Lower leg skin (tissue), 4 donors: ENCODE measurements around the gene MRAS. TPM values are rescaled to one million over a fixed set of nuclear protein-coding genes. Genes with fewer than 3 reads are reported as not detected.
A peak's percentile ranks its signal among the peaks of the same experiment; 100 is the strongest.

Source experiments
- DNase-seq, 2 donors: peaks; one replicate each; pipeline ENCODE4 v3.0.0-alpha.2; 2019; ENCODE audit warnings: low spot score in 2 of 2
- H3K4me3 ChIP-seq: fragments of 200-600 bp; sonication (generic); 2 replicates; pipeline ENCODE4 v1.5.1; 2017; ENCODE audit warnings: mild to moderate bottlenecking, low read depth; ENCODE audit not compliant: poor library complexity, severe bottlenecking
- CTCF ChIP-seq, 3 donors: fragments of 450-650 bp; IDR thresholded peaks; one replicate each; pipeline ENCODE4 v1.5.1; 2016; ENCODE audit warnings: antibody characterized with exemption in 3 of 3, mild to moderate bottlenecking in 3 of 3, moderate library complexity in 2 of 3
- POLR2A ChIP-seq, 2 donors: fragments of 450-650 bp; IDR thresholded peaks; one replicate each; pipeline ENCODE4 v1.6.1; 2016 to 2017; ENCODE audit warnings: antibody characterized with exemption in 2 of 2, mild to moderate bottlenecking in 1 of 2, moderate library complexity in 1 of 2
- WGBS, 2 donors: methylation state at CpG; one replicate each; pipeline ENCODE4 v1.1.5; 2018; 5-methylcytosine and 5-hydroxymethylcytosine counted together
- intact Hi-C: fragments of 100-400 bp; cut with DNase I; formaldehyde crosslinking; loops from one replicate; pipeline ENCODE4 v1.15.0; 2023; ENCODE audit warnings: low total_unique reads
- total RNA-seq, 4 donors: library from RNA; depleted of rRNA; stranded (reverse); fragments of >200 nt; gene quantifications; one replicate each; pipeline ENCODE4 v1.1.0, GENCODE V29; 2016

MRAS gene
- 10 to 100 TPM in 2 of 4 donors, 1 to 10 TPM in 2; 6.3 to 22.2 (median 10.3) TPM for total RNA-seq

DNA sequence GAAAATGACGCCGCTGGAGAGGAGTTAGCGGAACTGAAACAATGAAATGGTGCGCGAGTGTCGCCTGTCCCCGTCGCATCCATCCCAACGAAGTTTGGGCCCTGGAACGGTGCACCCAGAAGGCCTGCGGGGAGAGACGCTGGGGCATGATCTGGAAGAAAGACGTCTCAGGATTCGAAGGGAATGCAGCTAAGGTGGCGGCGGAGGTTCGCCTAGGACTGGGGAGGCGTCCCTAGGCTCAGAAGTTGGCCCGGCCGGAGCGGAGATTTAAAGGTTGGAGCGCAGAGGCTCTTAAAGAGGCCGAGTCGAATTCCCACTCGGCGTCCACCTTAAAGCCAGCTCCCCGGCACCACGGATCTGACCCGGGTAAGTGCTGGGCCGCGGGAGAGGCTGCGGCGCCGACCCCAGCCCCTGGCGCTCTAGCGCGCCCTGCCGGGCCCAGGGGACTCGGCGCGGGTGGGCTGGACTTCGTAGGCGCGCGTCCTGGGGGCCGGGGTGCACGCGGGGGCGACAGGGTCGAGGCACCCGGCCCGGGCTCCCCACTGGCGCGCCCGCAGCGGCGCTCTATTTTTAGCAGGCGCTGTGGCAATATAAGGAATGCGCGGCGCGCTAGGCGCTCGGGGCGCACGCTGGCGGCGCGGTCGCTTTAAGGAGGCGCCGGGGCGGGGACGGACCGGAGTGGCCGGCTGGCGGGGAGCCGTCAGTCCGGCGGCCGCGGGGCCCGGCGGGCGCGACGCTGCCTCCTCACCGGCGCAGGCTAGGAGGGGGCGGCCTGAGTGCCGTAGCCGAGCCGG lies at the start of gene MRAS:
Gene MRAS (plus strand): TSS at position 620 of the 794 bp plus-strand sequence. CDS start 24,305 bp downstream, outside the sequence.
- 0 to 1% methylated on average over 24 to 77 of the region's 93 CpGs for WGBS, 2 donors
- H3K4me3 ChIP-seq = peak within 1 kb of the TSS; percentile 56
- TF ChIP-seq POLR2A (IDR thresholded peaks at IDR 0.05) (no peak), CTCF (IDR thresholded peaks at IDR 0.05) (no peak)
- intact Hi-C loops = no loop called here
- peak; percentile 35 to 95 for DNase-seq

- TF ChIP-seq POLR2A (IDR thresholded peaks at IDR 0.05) (no peak), CTCF (IDR thresholded peaks at IDR 0.05) (no peak)
- H3K4me3 ChIP-seq = no peak overlapping the region
- 51 to 61% methylated on average over 2 of the region's 2 CpGs for WGBS, 2 donors
- intact Hi-C loops = no loop called here
- no peak for DNase-seq
These were observed 47.7 kb upstream of the MRAS start for GRCh38 chr3:138300647-138301046.

DNA sequence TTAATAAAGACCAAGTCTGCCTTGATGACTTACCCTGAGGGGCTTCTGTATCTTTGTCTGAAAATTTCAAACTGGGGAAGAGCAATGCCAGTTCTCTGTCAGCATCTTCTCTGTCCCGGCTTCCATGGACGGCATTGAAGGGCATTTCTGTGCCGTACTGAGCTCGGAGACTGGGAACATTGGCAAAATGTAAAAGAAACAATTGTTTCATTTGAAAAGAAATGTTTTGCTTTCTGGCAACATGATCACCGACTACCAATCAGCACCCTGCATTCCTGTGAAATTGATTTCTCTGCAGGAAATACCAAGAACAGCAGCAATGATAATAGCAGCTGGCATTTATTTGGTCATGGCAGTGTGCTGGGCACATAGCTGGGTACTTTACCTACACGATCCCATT lies 44.9 kb upstream of the MRAS start:
- H3K4me3 ChIP-seq = no peak overlapping the region
- 80 to 84% methylated on average over 6 of the region's 6 CpGs for WGBS, 2 donors
- intact Hi-C loops = no loop called here
- no peak for DNase-seq
- TF ChIP-seq POLR2A (IDR thresholded peaks at IDR 0.05) (no peak), CTCF (IDR thresholded peaks at IDR 0.05) (no peak)

- DNase-seq = no peak
- no peak for TF ChIP-seq CTCF (IDR thresholded peaks at IDR 0.05)
- TF ChIP-seq POLR2A (IDR thresholded peaks at IDR 0.05) = no peak
- intact Hi-C loops = no loop called here
- WGBS, 2 donors = 83 to 87% methylated on average over 5 of the region's 5 CpGs
- no peak overlapping the region for H3K4me3 ChIP-seq
These were observed 40.5 kb upstream of the MRAS start for GRCh38 chr3:138307899-138308298.

DNA sequence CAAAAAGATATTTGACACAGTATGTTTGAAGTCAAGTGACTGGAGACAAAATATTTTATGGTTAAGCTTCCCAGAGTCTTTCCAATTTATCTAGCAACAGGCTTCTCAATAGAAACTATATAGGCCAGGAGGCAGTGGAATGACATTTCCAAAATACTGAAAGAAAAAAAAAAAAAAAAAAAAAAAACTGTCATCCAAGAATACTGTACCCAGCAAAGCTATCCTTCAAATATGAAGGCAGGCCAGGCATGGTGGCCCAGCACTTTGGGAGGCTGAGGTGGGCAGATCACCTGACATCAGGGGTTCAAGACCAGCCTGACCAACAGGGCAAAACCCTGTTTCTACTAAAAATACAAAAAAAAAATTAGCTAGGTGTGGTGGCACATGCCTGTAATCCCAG lies 39.6 kb upstream of the MRAS start:
- no peak for DNase-seq
- no peak overlapping the region for H3K4me3 ChIP-seq
- intact Hi-C loops = no loop called here
- TF ChIP-seq POLR2A (IDR thresholded peaks at IDR 0.05) = no peak
- TF ChIP-seq CTCF (IDR thresholded peaks at IDR 0.05) = no peak

- TF ChIP-seq CTCF (IDR thresholded peaks at IDR 0.05) (no peak), POLR2A (IDR thresholded peaks at IDR 0.05) (no peak)
- WGBS, 2 donors = 70 to 82% methylated on average over 4 of the region's 4 CpGs
- no peak for DNase-seq
- intact Hi-C loops = no loop called here
- no peak overlapping the region for H3K4me3 ChIP-seq
These were observed 37.9 kb upstream of the MRAS start for GRCh38 chr3:138310494-138310893.
